HG03025 (cell line): ENCODE data around the gene SMURF2.
"Not testable (repeated sequence)": the region's sequence is repeated elsewhere in the genome, so short reads cannot be mapped to it uniquely, and the experiment has no call there.

Source experiments
- ATAC-seq: cut with Tn5 transposase; IDR thresholded peaks from one replicate; pipeline ENCODE4 v1.9.1; 2021; ENCODE audit warnings: mild to moderate bottlenecking, moderate library complexity; ENCODE audit not compliant: unreplicated experiment, low FRiP score

The SMURF2 gene

DNA sequence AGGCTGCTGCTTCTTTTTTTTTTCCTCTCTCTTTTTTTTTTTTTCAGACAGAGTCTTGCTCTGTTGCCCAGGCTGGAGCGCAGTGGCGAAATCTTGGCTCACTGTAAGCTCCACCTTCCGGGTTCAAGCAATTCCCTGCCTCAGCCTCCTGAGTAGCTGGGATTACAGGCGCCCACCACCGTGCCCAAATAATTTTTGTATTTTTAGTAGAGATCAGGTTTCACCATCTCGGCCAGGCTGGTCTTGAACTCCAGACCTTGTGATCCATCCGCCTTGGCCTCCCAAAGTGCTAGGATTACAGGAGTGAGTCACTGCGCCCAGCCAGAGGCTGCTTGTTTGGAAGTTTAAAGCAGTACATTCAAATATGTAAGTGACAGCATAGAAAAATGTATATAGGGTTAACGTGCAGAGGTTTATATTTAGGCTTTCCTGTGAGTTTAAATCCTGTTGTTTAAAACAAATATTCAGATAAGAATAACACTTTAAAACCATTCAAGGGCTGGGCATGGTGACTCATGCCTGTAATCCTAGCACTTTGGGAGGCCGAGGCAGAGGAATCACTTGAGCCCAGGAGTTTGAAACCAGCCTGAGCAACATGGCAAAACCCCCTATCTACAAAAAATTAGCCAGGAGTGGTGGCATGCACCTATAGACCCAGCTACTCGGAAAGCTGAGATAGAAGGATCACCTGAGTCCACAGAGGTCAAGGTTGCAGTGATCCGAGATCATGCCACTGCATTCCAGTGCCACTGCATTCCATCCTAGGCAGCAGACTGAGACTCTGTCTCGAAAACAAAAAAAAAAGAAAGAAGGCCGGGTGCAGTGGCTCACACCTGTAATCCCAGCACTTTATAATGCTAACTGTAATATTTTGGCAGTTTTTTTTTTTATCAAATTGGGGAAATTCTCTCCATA lies 6.0 kb upstream of the SMURF2 start:
- ATAC-seq, result not testable (repeated sequence)

DNA sequence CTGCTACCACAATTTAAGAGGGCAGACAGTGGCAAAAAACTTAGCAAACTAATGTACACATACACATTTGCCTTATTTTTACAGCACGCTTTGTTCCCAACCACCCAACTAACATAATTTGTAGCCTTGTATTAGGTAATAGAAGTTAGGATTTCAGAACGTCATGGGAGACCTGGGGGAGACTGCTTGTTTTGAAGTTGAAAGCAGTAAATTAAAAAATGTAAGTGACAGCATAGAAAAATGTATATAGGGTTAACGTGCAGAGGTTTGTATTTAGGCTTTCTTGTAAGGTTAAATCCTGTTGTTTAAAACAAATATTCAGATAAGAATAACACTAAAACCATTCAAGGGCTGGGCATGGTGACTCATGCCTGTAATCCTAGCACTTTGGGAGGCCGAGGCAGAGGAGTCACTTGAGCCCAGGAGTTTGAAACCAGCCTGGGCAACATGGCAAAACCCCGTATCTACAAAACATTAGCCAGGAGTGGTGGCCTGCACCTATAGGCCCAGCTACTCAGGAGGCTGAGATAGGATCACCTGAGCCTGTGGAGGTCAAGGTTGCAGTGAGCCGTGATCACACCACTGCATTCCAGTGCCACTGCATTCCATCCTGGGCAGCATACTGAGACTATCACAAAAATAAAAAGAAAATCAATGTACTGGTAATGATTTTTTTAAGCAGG lies 2.3 kb upstream of the SMURF2 start:
- ATAC-seq, result not testable (repeated sequence)

DNA sequence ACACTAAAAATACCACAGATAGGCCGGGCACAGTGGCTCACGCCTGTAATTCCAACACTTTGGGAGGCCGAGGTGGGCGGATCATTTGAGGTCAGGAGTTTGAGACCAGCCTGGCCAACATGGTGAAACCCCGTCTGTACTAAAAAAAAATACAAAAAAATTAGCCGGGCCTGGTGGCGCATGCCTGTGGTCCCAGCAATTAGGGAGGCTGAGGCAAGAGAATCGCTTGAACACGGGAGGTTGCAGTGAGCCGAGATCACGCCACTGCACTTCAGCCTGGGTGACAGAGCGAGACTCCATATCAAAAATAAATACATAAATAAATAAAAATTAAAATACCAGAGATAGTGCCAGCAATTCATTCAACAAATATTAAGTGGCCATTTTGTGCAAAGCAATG lies 1.7 kb upstream of the SMURF2 start:
- ATAC-seq, result not testable (repeated sequence)

DNA sequence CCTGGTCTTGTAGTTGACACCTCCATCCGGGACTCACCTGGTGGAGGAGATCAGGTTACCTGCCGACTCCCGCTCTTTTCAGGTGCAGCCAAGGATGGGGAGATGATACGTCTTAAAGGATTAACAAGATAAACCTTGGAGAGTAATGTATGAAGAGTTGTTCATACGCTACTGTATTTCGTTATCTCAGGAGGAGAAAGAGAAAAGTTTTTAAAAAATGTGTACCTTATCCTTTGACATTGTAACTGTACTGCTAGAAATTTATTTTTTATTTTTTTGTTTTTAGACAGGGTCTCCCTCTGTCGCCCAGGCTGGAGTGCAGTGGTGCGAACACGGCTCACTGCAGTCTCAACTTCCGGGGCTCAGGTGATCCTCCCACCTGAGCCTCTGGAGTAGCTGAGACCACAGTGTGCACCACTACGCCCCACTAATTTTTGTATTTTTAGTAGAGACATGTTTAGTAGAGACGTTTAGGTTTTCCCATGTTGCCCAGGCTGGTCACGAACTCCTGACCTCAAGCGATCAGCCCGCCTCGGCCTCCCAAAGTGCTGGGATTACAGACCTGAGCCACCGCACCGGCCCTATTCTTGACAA lies 764 bp upstream of the SMURF2 start:
- no peak for ATAC-seq

DNA sequence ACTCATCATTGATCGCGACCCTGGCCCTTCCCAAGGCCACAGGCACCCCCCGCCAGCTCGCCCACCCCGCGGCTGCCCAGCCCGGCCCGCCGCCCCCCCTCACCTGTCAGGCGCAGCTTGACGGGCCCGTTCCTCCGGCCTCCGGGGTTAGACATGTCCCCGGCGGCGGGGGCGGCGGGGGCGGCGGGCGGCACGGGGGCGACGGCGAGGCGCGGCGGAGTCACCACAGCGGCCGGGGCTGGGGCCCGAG lies 456 bp downstream of the SMURF2 start:
- ATAC-seq, result peak; percentile 27

DNA sequence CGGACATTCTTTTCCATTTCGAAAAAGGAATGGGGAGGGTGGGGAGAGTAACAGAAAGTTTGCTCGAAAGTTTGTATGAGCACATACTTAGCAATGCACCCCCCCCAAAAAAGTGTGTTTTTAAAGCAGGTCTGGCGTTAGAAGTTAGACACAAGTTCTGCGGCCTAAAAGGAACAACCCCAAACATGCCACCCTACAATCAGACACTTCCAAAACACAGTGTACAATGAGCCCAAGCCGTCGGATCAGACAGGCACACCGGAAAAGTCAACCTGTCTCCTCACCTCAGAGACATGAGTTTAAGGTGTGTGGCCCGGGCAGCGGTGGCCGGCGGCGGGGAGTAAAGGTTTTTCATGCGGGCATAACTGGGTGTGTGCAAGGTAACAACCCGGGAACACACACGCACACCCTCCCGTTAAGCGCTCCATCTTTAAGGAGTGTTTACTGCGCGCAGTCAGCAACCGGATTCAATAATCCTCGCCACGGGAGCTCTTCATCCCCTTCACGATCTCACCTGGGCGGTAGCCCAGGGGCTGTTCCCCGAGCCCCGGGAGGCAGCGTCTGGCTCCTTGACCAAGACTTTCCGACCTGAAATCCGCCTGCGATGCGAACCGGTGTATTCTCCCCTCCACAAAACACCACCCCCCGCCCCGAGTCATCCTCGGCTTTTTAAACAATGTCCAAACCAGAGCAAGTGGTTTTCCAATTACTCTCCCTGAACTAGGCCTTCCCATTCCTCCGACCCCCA lies 955 bp downstream of the SMURF2 start:
- not testable (repeated sequence) for ATAC-seq

DNA sequence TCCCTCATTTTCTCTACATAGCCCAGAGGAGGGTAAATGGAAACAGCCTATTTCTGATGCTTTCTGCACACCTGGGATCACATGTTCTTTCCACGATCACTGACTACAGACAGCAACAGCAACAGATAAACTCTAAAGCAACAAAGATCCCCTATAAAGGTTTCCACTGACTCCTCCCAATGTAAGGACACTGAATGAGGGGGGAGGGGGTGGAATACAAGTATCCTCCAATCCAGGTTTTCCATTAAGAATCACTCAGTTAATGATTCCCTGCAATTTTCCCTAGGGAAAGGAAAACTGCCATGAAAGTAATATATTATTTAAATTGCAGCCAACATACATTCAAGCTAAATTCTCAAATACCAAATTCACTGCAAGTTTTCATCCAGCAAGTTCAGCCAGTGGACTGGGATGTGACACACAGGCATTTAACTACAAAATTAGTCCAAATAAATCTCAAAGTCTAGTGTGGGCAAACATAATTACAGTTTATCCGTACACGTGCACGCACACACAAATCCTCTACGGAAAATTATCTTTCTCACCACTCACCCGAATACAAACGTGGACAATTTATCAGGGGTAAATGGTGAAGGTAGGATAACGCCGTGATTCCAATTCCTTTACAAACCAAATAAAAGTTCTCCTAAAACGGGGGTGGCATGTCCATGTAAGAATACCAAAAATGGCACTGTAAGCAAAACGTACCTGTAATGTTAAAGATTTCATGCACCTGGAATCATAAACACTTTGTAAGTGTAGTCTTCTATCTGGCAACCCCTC lies 1.7 kb downstream of the SMURF2 start:
- ATAC-seq, result not testable (repeated sequence)

DNA sequence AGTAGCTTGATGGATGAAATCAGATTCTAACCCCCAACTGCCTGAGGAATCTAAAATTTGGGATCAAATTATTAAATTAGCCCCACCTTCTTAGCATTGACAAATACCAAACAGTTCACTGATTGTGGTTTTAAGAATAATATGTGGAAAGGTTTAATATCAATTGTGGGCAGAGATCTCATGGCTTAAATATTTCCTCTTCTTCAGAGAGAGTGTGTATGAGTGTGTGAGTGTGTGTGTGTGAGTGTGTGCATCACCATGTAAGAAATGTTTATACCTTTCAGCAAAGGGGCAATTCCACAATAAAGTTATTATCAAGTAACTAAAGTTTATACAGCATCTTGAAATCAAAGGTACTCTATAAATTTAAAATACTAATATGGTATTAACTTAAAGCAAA lies 3.2 kb downstream of the SMURF2 start:
- ATAC-seq, result no peak

DNA sequence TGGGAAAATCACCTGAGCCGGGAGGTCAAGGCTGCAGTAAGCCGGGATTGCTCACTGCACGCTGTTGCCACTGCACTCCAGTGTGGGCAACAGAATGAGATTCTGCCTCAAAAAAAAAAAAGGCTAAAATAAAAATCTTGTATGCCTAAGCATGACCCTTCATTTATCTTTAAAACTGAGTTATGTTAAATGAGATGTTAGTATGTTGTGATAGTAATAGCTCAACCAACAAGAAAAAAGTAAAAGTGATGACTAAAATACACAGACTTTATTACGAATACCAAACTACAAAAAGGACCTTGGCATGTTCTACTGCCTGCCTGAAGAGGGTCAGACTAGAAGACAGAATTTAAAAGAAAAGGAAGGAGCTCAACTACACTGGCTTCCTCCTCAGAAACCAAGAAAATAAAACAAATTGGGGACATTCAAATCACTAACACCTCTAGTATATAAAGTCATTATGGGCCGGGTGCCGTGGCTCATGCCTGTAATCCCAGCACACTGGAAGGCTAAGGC lies 4.4 kb downstream of the SMURF2 start:
- ATAC-seq, result no peak

DNA sequence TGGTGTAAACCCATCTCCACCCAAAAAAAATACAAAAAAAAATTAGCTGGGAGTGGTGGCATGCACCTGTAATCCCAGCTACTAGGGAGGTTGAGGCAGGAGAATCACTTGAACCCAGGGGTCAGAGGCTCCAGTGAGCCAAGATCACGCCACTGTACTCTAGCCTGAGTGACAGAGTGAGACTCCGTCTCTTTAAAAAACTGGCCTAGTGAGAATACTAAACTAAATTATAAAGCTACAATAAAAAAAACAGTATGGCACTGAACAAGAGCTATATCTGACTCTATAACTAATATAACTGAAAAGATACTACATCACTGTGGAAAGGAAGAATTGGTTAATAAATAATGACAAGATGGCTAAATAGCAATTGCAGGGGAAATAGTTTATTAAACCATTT lies 6.4 kb downstream of the SMURF2 start:
- no peak for ATAC-seq

DNA sequence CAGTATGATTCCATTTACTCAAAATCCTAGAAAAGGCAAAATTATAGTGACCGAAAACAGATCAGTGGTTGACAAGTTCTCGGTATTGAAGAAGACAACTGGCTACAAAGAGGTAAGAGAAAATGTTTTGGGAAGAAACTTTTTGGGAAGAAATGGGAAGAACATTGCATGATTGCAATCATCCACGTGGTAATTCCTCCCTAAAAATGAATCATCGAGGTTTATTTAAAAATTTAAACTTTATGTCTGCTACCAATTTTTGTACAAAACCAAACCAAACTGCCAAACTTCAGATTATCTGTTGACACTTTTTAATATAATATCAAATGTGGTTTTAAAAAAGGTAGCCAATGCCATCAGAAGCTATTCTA lies 8.1 kb downstream of the SMURF2 start:
- ATAC-seq, result no peak

DNA sequence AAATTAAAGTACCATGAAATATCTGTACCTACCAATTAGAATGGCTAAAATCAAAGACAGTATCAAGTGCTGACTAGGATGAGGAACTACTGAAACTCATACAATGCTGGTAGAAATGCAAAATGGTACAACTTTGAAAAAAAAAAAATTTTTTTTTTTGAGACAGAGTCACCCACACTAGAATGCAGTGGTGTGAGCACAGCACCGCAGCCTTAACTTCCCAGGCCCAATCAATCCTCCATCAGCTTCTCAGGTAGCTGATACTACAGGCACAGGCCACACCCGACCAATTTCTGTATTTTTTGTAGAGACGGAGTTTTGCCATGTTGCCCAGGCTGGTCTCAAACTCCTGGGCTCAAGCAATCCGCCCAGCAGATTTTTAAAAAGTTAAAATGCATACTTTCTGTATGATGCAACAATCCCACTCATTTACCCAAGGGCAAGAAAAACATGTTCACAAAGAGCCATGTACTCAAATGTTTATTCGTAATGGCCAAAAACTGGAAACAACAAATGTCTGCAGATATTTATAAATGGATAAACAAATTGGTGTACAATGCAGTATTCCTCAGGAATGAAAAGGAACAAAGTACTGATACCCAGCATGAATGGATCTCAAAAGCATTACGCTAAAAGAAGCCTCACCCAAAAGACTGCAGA lies 8.7 kb downstream of the SMURF2 start:
- no peak for ATAC-seq

DNA sequence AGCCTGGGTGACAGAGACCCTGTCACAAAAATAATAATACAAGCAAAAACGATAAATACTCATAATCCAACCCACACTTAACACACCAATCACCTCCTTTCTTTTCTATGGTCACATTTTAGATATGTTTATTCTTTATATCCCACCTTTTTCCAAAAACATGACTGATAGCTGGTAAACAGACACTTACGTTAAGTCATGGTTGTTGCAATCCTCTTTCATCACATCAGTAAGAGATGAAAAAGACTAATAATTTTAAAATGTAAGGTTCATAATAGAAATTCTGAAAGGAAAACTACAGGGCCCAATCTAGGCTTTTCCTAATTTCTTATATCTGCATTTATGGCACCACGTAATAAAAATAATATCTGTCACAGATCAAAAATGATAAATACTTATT lies 10.2 kb downstream of the SMURF2 start:
- ATAC-seq, result no peak

DNA sequence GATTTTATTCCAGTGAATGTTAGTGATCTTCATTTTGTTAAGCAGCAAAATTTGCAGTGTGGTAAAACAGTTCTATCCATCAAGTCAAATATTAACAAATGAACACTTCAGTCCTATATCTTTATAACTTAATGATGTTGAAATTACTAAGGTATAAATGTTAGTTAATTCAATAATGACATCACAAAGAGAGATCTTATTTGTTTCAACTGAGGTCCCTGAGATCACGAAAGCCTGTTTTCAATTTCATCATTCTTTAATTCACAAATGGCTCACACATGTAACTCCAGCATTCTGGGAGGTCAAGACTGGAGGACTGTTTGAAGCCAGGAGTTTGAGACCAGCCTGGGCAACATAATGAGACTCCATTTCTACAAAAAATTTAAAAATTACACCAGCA lies 13.9 kb downstream of the SMURF2 start:
- no peak for ATAC-seq

DNA sequence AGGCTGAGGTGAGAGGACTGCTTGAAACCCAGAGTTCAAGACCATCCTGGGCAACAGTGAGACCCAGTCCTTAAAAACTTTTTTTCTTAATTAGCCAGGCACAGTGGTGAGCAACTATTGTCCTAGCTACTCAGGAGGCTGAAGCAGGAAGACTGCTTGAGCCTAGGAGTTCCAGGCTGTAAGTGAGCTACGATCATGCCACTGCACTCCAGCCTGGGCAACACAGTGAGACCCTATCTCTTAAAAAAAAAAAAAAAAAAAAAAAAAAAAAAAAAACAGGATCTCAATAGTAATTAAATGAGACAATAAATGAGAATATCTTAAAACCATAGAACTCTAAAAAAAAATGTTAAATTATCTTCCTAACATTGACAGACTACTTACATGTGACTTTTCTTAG lies 14.3 kb downstream of the SMURF2 start:
- no peak for ATAC-seq

DNA sequence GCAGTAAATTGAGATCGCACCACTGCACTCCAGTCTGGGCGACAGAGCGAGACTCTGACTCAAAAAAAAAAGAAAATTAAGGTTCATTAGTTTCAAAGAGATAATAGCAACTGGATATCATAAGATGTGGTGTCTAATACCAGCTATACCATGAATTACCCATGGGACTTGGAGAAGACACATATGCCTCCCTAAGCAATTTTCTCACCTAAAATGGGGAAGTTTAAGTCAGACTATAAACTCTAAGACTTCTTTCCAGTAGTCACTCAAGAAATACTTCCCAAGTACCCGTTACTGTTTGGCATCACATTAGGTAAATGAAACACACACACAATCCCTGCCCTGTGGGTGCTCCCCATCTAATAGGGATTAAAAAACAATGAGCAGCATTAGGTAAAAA lies 22.6 kb downstream of the SMURF2 start:
- ATAC-seq, result no peak

DNA sequence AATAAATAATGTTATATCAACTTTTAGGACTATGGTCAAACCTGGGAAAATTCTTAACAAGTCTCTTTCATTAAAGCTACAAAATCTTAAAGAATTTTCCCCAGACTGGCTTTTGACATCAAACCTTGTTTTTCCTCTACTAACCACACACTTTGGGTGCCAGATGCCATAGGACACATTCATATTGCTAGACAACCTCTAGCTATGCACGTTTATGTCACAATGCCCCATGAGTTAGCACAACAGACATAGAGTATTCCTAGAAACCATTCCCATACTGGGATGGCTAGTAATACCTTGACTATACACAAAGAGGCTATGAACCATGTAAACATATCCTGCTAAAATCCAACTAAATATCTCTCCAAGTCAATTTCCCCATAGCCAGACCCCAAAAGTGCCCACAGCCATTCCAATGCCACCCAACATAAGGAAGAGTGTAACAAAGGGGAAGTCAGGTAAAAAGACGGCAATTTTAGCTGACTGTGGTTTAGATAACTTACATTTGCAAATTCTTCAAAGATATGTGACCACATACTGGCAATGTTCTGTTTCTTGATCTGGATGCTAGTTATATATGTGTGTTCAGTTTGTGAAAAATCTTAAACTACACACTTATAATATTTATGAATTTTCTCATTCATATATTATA lies 23.4 kb downstream of the SMURF2 start:
- no peak for ATAC-seq

DNA sequence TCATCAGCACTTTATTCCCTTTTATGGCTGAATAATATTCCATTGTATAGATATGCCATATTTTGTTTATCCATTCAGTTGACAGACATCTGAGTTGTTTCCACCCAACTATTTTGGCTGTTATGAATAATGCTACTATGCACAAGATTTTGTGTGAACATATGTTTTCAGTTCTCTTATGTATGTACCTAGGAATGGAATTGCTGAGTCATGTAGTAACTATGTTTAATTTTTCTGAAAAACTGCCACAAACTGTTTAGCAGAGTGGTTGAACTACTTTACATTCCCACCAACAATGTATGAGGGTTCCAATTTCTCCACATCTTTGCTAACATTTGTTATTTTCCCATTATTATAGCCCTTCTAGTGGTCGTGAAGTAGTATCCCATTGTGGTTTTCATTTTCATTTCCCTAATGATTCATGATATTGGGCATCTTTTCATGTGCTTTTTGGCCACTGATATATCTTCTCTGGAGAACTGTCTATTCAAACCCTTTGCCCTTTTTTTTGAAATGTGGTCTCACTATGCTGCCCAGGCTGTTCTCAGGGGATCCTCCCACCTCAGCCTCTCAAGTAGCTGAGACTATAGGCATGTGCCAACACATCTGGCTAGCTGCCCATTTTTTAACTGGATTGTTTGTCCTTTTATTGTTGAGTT lies 26.3 kb downstream of the SMURF2 start:
- ATAC-seq, result no peak

DNA sequence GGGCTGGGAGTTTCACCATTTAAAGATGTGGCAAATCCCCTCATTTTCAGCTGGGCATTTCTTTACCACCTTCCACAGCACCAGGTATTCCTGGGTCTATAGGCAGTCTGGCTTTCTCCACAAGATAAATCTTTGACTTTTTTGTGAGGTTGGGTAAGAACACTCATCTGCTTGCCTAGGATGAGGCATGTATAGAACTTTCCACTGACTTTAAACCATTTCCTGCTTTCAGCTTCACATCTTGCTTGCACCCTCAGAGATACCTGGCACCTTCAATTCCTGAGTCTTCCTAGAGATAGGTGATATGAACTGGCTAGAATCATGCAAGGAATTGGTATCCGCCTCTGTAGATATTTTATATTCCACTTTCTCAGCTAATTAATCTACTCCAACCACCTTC lies 27.9 kb downstream of the SMURF2 start:
- no peak for ATAC-seq
